Cerebellar cortex (tissue), 1 donor: Measurements from ENCODE around the gene CPVL.

Experiments
- DNase-seq: peaks from one replicate; pipeline ENCODE4 v3.0.0-alpha.2; 2015; ENCODE audit warnings: low spot score

Gene CPVL

DNA sequence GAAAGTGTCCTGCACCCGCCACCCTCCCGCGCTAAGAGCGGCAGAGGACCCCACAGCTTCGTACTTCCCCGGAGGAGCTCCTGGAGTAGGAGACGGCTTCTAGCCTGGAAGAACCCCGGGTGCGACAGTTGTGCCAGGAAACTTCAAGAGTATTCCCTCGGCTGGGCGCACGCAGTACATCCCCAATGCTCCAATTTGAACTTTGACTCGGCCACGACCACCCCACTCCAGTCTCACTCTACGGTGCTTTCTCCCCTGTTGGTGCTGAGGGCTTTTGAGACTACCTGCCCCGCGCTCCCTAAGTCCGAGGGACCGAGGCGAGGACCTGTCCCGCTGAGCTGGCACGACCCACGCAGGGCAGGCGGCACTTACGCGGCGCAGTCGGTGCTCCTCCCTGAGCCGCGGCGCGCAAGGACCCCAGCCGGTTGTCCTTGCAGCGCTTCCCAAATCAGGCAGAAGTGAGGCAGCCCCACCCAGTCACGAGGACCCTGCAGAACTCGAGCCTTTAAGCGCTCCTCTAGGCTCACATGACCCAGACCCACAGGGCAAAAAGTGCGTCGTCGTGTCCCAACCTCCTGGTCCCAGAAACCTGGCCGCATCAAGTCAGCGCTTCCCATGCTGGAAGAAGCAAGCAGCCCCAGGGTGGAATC, at the start of gene CPVL:
TSS of gene CPVL (minus strand) at position 481 of the 650 bp plus-strand sequence. CDS start 25,476 bp downstream, outside the sequence.
- DNase-seq = peak; percentile 24

DNA sequence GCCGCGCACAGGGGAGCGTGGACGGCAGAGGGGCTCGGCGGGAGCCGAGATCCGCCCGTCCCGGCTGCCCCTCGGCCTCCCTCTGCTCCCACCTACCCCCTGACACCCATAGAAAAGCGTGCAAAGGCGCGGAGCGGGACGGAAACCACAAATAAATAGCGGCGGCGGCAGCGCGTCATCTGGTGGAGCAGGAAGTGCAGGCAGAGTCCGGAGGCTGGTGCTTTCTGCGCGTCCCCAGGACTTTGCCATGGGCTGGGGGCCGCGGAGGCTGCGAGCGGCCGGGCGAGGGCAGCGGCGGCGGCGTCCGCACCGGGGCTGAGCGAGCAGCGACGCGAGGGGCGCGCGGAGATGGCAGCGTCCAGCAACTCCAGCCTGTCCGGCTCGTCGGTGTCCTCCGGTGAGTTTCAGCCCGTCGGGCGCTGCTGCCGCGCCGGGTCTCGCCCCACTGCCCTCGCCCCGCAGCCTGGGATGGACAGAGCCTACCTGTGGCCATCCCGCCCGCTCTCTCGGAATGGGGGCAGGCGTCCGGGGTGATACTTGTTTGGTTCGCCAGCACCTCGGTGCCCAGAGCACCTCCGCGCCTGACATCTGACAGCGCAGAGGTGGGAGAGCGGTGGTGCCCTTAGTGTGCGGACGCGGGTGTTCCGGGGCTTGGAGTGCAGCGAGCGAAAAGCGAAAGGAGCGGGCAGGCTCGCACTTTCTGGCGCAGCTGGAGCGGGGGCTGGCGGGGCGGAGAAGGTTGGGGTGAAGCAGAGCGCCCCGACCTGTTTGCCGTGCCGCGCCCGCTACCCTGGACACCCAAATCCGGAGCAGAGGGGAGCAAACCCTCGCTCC, 48.5 kb upstream of the CPVL start, which contains the start of gene CHN2:
TSS of gene CHN2 (plus strand) at position 182 of the 834 bp plus-strand sequence.
- DNase-seq = peak; percentile 57

DNA sequence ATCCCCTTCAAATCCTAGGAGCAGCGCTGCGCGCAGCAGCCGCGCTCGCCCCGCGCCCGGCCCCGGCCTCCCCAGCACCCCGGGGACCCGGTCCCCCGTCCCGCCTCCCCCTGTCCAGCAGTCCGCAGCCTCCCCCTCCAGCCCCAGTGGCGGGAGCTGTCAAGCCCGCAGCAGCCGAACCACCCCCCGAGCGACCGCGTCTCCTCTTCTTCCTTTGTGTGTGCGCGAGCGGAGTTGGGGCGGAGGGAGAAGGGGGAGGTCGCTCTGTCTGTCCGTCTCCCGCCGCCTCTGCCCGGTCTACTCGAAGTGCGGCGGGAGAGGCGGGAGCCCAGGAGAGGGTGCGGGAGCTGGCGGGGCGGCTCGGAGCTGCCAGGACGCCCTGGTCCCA, 47.9 kb upstream of the CPVL start:
- DNase-seq = no peak

DNA sequence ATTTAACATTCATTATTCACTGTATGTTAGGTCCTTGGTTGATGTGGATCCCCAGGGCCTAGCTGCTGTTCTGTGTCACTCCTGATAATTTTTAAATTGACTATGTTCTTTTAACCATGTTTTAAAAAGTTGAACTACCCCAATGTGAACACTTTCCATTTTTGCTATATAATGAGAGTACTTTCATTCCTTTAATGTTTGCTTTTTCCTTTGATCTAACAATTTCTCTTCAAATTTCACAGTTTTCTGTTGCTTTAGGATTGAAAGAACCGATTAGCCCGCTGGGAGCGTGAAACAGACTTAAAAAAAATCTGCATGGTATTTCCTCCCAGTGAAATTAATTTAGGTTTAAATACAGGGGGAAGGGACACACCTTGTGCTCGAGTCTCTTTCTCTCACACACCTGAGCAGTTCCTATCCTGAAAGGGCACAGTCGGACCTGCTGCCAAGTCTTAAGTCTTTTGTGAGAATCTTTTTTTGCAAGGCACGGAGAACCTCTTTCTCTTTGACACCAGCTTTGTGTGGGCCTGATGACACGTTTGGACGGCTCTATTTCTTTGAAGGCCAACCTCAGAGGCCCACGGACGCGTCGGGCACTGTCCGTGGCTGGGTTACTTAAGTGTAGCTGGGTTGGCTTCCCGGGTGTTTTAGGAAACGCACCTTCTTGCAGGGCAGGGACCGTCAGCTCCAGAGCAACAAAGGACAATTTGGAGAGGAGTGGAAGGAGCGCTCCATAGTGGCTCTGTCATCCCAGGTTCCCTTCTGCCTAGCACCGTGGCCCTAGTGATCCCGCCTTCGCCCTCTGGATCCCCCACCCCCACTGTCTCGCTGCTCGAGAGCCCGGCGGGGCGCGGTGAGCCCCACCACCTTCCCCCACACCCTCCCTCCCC, 47.2 kb upstream of the CPVL start:
- peak; percentile 63 for DNase-seq

DNA sequence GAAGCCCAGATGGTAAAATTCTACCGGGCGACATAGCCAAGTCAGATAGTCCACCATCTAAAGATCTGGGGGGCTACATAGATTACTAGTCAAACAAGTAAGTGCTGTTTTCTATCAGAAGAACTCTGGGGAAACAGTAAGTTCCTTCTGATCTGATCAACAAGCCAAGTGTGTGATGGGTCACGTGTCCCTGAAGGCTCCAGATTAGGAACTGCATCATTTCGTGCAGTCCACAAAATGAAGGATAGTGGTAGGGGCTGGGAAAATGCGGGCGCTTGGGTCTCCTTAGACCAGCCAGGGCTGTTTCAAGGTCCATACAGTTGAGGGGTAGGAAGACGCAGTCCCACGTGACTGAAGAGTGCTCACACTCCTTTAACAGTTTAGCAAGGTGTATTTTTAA, 46.5 kb upstream of the CPVL start:
- DNase-seq = peak; percentile 76

DNA sequence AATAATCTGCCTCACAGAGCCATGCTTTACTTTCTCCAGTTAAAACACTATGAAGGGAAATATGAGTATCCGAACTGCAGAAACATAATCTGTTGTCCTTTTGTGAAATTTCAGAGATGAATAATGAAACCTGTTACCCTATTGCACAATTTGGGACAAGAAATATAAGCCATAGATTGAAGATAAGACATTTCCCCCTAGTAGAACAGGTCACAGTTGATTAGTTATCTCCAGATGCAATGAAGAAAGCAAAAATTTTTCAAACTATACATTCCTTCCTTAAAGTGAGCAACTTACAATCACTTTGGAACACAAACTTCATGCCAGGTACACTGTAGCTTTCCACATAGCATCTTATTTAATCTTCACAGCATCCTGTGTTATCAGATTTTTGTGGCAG, 46.0 kb upstream of the CPVL start:
- no peak for DNase-seq

DNA sequence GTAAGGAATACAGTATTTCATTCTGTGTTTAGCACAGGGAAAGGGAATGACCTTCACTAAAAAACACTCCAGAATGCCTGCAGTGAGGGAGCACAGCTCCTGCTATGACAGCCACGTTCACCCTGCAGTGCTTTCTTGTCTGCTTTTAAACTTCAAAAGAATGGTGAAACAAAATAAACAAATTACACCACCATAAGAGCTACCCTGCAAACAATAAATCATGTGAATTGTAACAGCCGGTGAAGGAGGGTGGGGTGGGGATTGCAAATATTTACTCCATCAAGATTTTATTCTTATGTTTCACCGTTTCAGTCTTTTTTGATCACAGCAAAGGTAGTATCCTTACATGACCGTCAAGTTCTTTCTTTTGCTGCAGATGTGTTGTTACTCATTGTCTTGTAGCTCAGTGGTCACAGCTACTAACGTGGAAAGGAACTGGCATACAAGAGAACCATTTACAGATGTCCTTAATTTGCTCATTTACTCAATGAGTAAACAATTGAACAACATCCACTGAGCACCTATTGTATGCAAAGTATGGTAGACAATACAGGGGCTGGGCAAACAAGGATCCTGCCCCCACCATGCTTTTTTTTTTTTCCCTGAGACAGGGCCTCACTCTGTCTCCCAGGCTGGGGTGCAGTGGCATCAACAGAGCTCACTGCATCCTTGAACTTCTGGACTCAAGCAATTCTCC, 44.2 kb upstream of the CPVL start:
- no peak for DNase-seq

DNA sequence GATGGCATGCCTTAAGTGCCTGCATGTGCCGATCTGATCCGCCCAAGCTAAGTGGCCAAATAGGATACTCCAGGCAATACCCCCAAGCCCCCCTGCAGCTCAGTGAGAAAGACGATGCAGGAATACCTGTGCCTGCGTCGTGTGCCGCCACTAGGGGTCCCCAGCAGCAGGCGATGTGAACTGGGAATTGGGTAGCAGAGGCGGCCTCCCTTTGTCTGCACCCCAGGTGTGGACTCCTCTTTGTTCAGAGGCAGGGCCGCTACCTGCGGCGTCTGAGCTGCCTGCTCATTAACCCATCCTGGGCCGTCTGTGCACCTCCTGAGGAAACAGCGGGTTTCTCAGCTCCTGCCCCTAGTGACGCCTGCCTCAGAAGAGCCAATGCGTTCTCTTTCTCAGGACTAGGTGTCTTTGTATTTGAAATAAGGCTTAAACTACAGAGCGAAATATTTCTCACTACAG, 43.4 kb upstream of the CPVL start:
- DNase-seq = peak; percentile 81

DNA sequence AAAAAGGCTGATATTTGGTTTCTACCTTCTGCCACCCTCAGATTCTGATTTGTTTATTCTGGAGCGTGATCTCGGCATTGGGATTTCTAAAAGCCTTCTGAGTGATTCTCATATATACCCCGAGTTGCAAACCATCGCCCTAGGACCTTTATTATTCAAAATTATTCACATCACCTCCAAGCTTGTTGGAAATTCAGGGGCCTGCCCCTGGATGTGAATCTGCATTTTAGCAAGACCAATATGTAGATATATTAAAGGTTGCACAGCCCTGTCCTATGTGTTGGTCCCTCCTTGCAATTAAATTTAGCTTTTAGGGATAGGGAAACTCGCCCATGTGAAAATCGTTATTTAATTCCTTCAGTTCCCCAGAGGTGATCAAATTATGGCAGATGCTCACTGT, 39.3 kb upstream of the CPVL start:
- DNase-seq = no peak

DNA sequence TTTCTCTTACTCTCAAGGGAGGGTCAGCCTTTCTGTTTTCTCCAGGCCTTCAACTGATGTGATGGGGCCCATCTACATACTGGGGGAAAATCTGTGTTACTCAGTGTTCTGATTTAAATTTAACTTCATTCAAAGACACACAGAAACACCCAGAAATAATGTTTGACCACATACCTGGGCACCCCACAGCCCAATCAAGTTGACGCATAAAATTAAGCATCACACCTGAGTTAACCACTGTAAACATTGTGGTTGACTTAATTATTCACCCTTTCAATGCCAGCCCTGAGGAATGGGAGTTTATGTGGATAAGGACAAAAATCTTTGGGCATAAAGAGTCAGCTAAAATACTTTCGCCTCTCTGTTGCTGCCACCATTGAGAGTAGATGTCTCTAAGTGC, 38.3 kb upstream of the CPVL start:
- no peak for DNase-seq

DNA sequence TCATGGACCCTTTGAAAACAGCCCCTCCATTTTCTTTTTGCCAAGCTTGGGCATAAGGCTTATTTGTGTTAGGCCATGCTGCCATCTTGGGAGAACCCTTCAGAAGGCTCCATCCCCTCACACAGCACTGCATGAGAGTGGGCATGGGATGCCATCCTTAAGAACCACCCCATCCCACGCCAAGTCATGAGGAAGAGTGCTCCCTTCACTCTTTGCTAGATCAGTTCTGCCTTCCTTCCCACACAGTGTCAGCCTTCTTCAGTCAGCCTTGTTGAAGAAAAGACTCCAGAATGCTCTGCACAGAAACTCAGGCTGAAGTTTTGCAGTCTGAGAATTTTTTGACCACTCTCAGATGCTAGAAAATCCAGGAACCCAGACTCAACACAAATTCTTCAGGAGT, 32.8 kb upstream of the CPVL start:
- DNase-seq = no peak

DNA sequence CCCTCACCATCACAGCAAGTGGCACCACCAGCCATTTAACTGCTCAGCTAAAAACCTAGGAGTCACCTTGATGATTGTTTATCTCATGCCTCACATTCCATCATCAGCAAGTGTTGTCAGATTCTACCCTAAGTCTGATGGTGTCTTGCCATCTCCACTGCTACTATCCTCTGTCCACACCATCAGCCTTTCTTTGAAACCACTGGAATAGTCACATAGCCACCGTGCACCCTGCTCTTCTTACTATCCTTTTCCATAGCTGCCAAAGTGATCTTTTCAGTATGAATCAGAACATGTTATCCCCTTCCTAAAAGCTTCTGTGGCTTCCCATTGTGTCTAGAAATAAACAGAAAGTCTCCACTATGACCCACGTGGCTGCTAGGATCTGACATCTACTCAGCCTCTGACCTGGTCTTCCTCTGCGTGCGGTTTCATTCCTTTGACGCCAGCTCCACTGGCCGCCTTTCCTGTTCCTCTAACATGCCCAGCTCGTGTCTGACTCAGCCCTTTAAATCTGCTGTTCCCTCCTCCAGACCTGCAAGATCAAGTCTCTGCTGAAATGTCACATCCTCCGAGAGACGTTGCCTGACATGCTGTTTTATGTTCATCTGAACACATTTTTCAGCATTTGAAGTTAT, 31.7 kb upstream of the CPVL start:
- DNase-seq = no peak

DNA sequence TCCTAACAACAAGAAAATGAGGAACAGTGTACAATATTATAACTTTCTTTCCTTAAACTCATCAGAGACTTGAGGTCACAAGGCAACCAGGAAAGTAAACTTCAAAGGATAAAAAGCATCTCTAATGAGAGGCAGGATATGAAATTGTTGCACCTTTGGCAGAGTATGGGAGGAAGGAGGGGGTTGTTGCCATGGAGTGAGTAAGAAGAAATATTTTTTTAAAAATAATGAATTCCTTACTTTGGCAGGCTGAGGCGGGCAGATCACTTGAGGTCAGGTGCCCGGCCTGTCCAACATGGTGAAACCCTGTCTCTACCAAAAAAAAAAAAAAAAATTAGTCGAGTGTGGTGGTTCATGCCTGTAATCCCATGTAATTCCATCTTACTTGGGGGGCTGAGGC, 27.1 kb upstream of the CPVL start:
- no peak for DNase-seq

DNA sequence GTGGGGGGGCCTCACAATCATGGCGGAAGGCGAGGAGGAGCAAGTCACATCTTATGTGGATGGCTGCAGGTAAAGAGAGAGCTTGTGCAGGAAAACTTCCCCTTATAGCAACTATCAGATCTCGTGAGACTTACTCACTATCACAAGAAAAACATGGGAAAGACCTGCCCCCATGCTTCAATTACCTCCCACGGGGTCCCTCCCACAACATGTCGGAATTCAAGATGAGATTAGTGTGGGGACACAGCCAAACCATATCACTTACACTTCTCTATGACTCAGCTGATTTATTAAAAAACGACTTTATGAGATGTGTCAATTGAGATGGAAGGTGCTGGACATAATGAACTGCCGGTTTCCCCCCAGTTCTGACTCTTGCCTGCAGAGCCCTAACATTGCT, 24.4 kb upstream of the CPVL start:
- DNase-seq = no peak

DNA sequence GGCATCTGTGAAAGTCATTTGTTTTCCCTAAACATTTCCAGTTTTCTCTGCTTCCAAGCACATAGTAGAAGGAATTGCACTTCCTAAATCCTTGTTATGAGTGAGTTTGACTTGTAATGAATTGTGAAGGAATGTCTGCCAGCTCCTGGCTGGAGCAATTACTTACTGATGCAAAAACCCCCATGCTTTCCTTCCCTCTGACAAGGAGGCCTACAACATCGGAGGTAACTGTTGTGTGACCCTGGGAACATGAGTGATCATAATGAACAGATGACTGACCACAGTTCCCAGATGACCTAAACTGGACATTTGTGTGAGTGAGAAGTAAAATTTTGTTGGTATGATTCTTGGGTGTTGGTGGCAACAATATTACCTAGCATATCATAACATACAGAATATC, 21.4 kb upstream of the CPVL start:
- no peak for DNase-seq

DNA sequence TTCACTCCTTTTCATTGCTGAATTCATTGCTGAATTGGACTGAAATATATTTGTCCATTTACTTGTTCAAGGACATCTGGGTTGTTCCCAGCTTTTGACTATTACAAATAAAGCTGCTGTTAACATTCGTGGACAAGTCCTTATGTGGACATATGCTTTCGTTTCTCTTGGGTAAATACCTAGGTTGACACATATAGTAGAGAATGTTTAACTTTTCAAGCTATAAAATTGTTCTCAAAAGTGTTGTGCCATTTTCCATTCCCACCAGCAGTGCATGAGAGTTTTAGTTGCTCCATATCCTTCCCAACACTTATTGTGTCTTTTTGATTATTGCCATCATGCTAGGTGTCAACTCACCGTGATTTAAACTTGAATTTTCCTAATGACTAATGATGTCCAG, 17.5 kb upstream of the CPVL start:
- DNase-seq = no peak

DNA sequence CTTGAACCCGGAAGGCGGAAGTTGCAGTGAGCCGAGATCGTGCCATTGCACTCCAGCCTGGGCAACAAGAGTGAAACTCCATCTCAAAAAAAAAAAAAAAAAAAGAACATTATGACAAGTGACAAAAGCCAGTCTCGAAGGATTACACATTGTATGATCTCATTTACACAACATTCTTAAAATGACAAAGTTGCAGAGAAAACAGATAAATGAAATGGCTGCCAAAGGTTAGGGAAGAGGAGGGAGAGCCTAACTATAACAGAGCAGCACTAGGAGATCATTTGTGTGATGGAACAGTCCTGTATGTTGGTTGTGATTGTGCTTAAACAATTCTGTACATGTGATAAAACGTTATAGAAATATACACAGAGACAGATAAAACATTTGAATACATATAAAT, 16.2 kb upstream of the CPVL start:
- no peak for DNase-seq

DNA sequence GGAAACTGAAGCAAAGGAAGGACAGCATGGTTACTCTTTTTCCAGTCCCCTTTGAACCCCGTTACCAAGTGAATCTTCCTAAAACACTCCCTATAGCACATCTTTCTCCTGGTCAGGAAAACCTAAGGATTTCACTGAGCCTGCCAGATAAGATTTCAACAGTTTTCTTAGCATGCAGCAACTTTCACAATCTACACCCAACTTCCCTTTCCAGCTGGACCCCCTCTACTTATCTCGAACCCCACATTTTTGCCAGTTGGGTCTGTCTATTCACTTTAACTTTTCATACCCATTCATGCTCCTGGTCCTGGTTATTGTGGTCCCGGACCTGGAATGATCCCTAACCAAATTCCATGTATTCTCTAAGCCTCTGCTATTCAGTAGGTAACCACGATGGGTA, 14.9 kb upstream of the CPVL start:
- no peak for DNase-seq

DNA sequence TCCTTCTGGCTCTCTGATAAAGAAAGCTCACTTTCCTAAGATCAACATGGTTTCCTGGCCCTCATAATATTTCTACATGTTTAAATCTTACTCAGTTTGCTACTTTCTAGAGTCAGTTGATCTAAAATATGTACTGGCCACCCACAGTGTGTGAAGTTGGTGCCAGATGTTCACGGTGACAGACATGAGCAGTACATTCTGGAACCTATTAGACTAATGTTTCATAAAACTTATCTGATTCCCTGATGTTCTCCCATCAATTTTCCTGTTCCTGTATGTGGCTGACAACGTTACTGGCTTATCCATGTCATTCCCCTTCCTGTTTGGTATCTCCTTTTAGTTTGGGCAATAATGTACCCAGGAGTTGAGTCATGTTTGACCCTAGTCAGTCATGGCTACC, 13.7 kb upstream of the CPVL start:
- DNase-seq = no peak

DNA sequence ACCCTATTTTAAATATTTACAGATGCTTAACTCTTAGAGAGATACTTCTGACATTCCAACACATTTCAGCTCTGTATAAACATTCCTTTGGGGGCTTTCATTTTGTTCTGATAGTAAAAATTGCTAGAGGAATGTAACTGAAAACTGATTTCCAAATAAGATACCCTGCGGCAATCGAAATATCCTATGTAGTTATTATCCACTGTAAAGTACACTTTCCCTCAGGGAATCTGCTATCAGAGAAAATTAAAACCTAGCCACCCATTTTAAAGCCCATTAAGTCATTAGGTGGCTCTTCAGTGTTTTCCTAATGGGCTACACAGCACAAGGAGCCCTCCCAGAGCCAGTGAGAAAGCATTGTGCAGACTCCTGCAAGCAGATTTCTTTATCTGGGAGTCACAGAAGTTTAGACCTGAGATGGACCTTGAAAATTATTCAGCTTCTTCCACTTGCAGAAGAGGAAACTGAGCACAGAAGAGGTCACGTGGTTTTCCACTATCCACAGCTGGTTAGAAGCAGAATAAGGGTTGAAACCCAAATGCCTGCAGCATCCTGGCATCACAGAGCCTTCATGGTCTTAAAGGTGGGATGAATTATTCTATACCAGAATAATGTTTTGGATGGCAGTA, 12.6 kb upstream of the CPVL start:
- no peak for DNase-seq

DNA sequence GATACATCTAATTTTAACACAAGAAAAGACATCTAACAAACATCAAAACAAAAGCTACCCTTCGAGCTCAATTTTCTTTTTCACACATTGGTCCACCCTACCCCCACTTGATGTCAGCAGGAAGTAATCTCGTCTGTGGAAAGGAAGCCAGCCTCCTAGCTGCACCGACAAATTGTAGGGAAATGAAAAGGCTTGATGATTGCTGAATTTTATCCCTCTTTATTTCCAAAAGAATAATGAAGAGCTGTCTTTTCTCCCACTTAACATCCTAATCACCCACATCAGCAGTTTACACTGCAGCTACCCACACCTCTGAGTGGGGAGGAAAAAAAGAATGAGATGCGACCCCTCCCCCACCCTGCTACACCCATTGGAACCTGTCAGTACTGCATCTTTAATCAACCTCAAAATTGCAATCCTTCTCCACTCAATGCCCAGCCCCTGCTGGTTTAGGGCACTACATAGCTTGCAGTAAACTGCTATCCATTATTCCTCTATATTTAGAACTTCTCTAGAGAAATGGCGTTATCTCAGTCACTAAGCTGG, 10.6 kb upstream of the CPVL start:
- DNase-seq = no peak
